Prostate gland (tissue), 2 donors: ENCODE measurements around the gene MAML2.

Experiments
- POLR2A ChIP-seq: fragments of 450-650 bp; IDR thresholded peaks from one replicate; pipeline ENCODE4 v1.6.1; 2016; ENCODE audit warnings: antibody characterized with exemption, mild to moderate bottlenecking
- POLR2AphosphoS5 ChIP-seq: sonication (generic); formaldehyde crosslinking; IDR thresholded peaks from one replicate; pipeline ENCODE4 v1.6.1; 2017; ENCODE audit warnings: antibody characterized with exemption
- TF ChIP-seq, protein P1 (sequence below), 4 experiments: fragments of 200-600 bp in 2 of 4; fragments of 450-650 bp in 2 of 4; sonication (generic) in 2 of 4; IDR thresholded peaks; 1 replicate in 3 of 4; 2 replicates in 1 of 4; pipeline ENCODE4 v1.5.1; 2016 to 2019; ENCODE audit warnings: antibody characterized with exemption in 4 of 4, mild to moderate bottlenecking in 2 of 4, moderate library complexity in 2 of 4

DNA sequence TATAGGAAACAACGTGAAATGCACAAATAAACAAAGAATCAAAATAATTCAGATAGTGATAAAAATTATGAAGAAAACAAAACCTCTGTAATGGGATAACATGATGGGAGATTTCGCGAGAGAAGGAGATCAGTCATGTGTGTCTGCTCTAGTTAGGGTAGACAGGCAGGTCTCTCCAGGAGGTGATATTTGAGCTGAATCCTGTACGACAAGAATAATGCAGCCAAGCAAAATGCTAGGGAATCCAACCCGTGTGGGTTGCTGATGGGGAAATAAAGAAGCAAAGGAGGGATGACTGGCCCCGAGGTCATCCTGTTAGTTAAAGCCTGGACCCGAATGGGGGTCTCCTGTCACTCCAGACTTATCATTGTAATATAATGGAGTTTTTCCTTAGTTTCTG, 16.0 kb downstream of the MAML2 start:
- TF ChIP-seq, protein P1, sequence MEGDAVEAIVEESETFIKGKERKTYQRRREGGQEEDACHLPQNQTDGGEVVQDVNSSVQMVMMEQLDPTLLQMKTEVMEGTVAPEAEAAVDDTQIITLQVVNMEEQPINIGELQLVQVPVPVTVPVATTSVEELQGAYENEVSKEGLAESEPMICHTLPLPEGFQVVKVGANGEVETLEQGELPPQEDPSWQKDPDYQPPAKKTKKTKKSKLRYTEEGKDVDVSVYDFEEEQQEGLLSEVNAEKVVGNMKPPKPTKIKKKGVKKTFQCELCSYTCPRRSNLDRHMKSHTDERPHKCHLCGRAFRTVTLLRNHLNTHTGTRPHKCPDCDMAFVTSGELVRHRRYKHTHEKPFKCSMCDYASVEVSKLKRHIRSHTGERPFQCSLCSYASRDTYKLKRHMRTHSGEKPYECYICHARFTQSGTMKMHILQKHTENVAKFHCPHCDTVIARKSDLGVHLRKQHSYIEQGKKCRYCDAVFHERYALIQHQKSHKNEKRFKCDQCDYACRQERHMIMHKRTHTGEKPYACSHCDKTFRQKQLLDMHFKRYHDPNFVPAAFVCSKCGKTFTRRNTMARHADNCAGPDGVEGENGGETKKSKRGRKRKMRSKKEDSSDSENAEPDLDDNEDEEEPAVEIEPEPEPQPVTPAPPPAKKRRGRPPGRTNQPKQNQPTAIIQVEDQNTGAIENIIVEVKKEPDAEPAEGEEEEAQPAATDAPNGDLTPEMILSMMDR (IDR thresholded peaks at IDR 0.05) = no peak
- TF ChIP-seq POLR2AphosphoS5 (no peak), POLR2A (no peak)
